IMR-90 (cell line): ENCODE data around the gene MEF2D. TPM values are rescaled to one million over a fixed set of nuclear protein-coding genes. Genes with fewer than 3 reads are reported as not detected.

Experiments
- ATAC-seq: fragments of 200-7000 bp; cut with Tn5 transposase; 2 replicates; pipeline ENCODE4 v1.9.1; 2020; ENCODE audit warnings: low read depth, mild to moderate bottlenecking, moderate library complexity
- BruUV-seq: library from RNA; stranded (reverse); fragments of 400-500 nt; replicated peaks from 2 replicates; lab custom pipeline; 2021; lab: Mats Ljungman, UMichigan
- CTCF ChIA-PET: fragments of 300-600 bp; formaldehyde crosslinking; extraction: SDS; loops from one replicate; lab custom pipeline; 2021; ENCODE audit warnings: antibody characterized with exemption; lab: Yijun Ruan, JAX
- POLR2A ChIA-PET: fragments of 300-600 bp; sonication (Branson Sonifier 250); formaldehyde crosslinking; loops from one replicate; lab custom pipeline; 2022; ENCODE audit warnings: antibody characterized with exemption; ENCODE audit not compliant: unreplicated experiment; lab: Charles Lee
- DNase-seq: peaks from one replicate; pipeline ENCODE4 v3.0.0; 2013
- H2AFZ ChIP-seq: replicated peaks from 2 replicates; pipeline ENCODE3; 2013; ENCODE audit warnings: low read length, mild to moderate bottlenecking; ENCODE audit not compliant: poor library complexity
- H2AK5ac ChIP-seq: 2 replicates; pipeline ENCODE4 v1.6.1; 2013; ENCODE audit warnings: low read depth, low read length, inconsistent platforms
- H2AK9ac ChIP-seq: replicated peaks from 2 replicates; pipeline ENCODE3; 2013; ENCODE audit warnings: mild to moderate bottlenecking, low read depth, low read length, moderate library complexity; ENCODE audit not compliant: poor library complexity
- H2BK120ac ChIP-seq: 2 replicates; pipeline ENCODE4 v1.6.1; 2013; ENCODE audit warnings: low read depth, low read length, inconsistent platforms
- H2BK15ac ChIP-seq: 3 replicates; pipeline ENCODE4 v1.6.1; 2013; ENCODE audit warnings: low read depth, low read length, inconsistent platforms
- H2BK20ac ChIP-seq: 2 replicates; pipeline ENCODE4 v1.6.1; 2013; ENCODE audit warnings: low read depth, mild to moderate bottlenecking, inconsistent platforms, low read length, moderate library complexity
- H2BK5ac ChIP-seq: 2 replicates; pipeline ENCODE4 v1.6.1; 2013; ENCODE audit warnings: mild to moderate bottlenecking, low read depth, low read length, inconsistent platforms; ENCODE audit not compliant: poor library complexity, severe bottlenecking
- H3K14ac ChIP-seq: replicated peaks from 2 replicates; pipeline ENCODE4 v1.6.1; 2013; ENCODE audit warnings: low read depth, low read length, inconsistent platforms
- H3K18ac ChIP-seq: 2 replicates; pipeline ENCODE4 v1.6.1; 2013; ENCODE audit warnings: low read depth, low read length, control low read depth
- H3K23ac ChIP-seq: 2 replicates; pipeline ENCODE4 v1.6.1; 2013; ENCODE audit warnings: low read depth, low read length, inconsistent platforms
- H3K27ac ChIP-seq: 2 replicates; pipeline ENCODE4 v1.5.1; 2013; ENCODE audit warnings: mild to moderate bottlenecking, control low read depth, low read length; ENCODE audit not compliant: insufficient read depth
- H3K27me3 ChIP-seq: 2 replicates; pipeline ENCODE4 v1.6.1; 2013; ENCODE audit warnings: low read length; ENCODE audit not compliant: control insufficient read depth, insufficient read depth
- H3K36me3 ChIP-seq: 2 replicates; pipeline ENCODE4 v1.6.1; 2013; ENCODE audit warnings: low read length, mixed read lengths; ENCODE audit not compliant: control insufficient read depth, insufficient read depth
- H3K4ac ChIP-seq: 2 replicates; pipeline ENCODE4 v1.6.1; 2013; ENCODE audit warnings: low read depth, low read length, inconsistent platforms
- H3K4me1 ChIP-seq: 2 replicates; pipeline ENCODE4 v1.6.1; 2013; ENCODE audit warnings: low read length, mixed read lengths; ENCODE audit not compliant: control insufficient read depth, insufficient read depth
- H3K4me2 ChIP-seq: 2 replicates; pipeline ENCODE4 v1.6.1; 2013; ENCODE audit warnings: low read depth, mild to moderate bottlenecking, control low read depth, low read length, moderate library complexity
- H3K4me3 ChIP-seq: 2 replicates; pipeline ENCODE4 v1.5.1; 2013; ENCODE audit warnings: low read depth, mild to moderate bottlenecking, control low read depth, low read length, moderate library complexity; ENCODE audit not compliant: insufficient read depth
- H3K56ac ChIP-seq: 2 replicates; pipeline ENCODE4 v1.6.1; 2013; ENCODE audit warnings: low read length, inconsistent platforms; ENCODE audit not compliant: insufficient read depth; ENCODE audit errors: extremely low read depth
- H3K79me1 ChIP-seq, 2 experiments: 2 replicates each; pipeline ENCODE4 v1.6.1; 2013; ENCODE audit warnings: low read length in 2 of 2, inconsistent platforms in 1 of 2, low read depth in 1 of 2
- H3K9ac ChIP-seq: 2 replicates; pipeline ENCODE4 v1.6.1; 2013; ENCODE audit warnings: low read depth, low read length, control low read depth
- H3K9me1 ChIP-seq: 2 replicates; pipeline ENCODE4 v1.6.1; 2013; ENCODE audit warnings: low read length, inconsistent platforms; ENCODE audit not compliant: insufficient read depth
- H3K9me3 ChIP-seq: 2 replicates; pipeline ENCODE4 v1.6.1; 2013; ENCODE audit warnings: low read length; ENCODE audit not compliant: control insufficient read depth, insufficient read depth
- H4K20me1 ChIP-seq: 2 replicates; pipeline ENCODE4 v1.6.1; 2013; ENCODE audit warnings: low read length, inconsistent platforms; ENCODE audit not compliant: insufficient read depth
- H4K5ac ChIP-seq: 2 replicates; pipeline ENCODE4 v1.6.1; 2013; ENCODE audit warnings: mild to moderate bottlenecking, low read depth, low read length, control low read depth
- H4K8ac ChIP-seq, 2 experiments: 2 replicates each; pipeline ENCODE4 v1.6.1; 2013; ENCODE audit warnings: low read depth in 2 of 2, low read length in 2 of 2, control low read depth in 1 of 2, inconsistent platforms in 1 of 2
- H4K91ac ChIP-seq: 2 replicates; pipeline ENCODE4 v1.6.1; 2013; ENCODE audit warnings: low read depth, low read length, inconsistent platforms; ENCODE audit not compliant: insufficient read depth
- MAZ ChIP-seq: IDR thresholded peaks from 2 replicates; pipeline ENCODE4 v1.6.1; 2012; ENCODE audit warnings: low read depth, mild to moderate bottlenecking, low read length, improper control_type of control experiment, moderate library complexity, borderline replicate concordance
- POLR2A ChIP-seq: IDR thresholded peaks from 2 replicates; pipeline ENCODE4 v1.6.1; 2012; ENCODE audit warnings: mild to moderate bottlenecking, low read depth, low read length
- RFX5 ChIP-seq: IDR thresholded peaks from 2 replicates; pipeline ENCODE4 v1.8.0; 2012; ENCODE audit warnings: low read depth, mild to moderate bottlenecking, low read length, moderate library complexity
- WGBS, 2 experiments: methylation state at CpG; one replicate each; pipeline versions ENCODE4 v1.1.5 to v1.1.7; 2013; ENCODE audit warnings: missing lambda C conversion rate in 2 of 2; ENCODE audit not compliant: insufficient read length in 1 of 2; ENCODE audit errors: extremely low coverage in 2 of 2; 5-methylcytosine and 5-hydroxymethylcytosine counted together
- dilution Hi-C: fragments of 300-500 bp; cut with HindIII; formaldehyde crosslinking; loops from one replicate; pipeline ENCODE4 v1.14.3; 2018; ENCODE audit warnings: low sequenced_read_pairs; ENCODE audit not compliant: unreplicated experiment
- in situ Hi-C: fragments of 300-500 bp; cut with MboI; formaldehyde crosslinking; loops from 3 replicates; pipeline ENCODE4 v1.14.3; 2019; ENCODE audit warnings: low sequenced_read_pairs, inconsistent platforms, mixed read lengths
- intact Hi-C: fragments of 100-400 bp; cut with micrococcal nuclease; formaldehyde crosslinking; loops from 2 replicates; pipeline ENCODE4 v1.10.0; 2022
- polyA plus RNA-seq, 3 experiments: library from polyadenylated mRNA; depleted of rRNA; stranded (reverse); fragments of >200 nt; gene quantifications; 2 replicates each; pipeline ENCODE4 v1.2.3, GENCODE V29; 2012; ENCODE audit warnings: low replicate concordance in 1 of 3
- total RNA-seq: library from RNA; depleted of rRNA; stranded (reverse); fragments of >200 nt; gene quantifications from 2 replicates; pipeline ENCODE4 v1.2.3, GENCODE V29; 2012

Gene MEF2D
- total and polyA plus RNA-seq, 2 of the 4 experiments (the other 2 are of a cell fraction) = 2.9 to 20.0 TPM

GRCh38 chr1:156464335-156464734 lies 36.2 kb downstream of the MEF2D start:
- no peak overlapping the region for H4K8ac ChIP-seq
- H3K4me3 ChIP-seq = no peak overlapping the region
- H2BK5ac ChIP-seq = no peak overlapping the region
- H3K14ac ChIP-seq = no peak overlapping the region
- peaks cover 28% of the 10 kb centered on the region for H3K9me1 ChIP-seq
- peaks cover 10% of the 10 kb centered on the region for H3K4me1 ChIP-seq
- no peak overlapping the region for H3K23ac ChIP-seq
- CTCF ChIA-PET = no interaction called here
- H2BK120ac ChIP-seq = no peak overlapping the region
- peaks cover 45% of the 10 kb centered on the region for H3K36me3 ChIP-seq
- H2BK15ac ChIP-seq = no peak overlapping the region
- in situ Hi-C loops = no loop called here
- ATAC-seq (no peak), DNase-seq (peak; percentile 34)
- TF ChIP-seq MAZ (no peak), POLR2A (0 out of 2 replicates have a peak, but pooled peaks have one; percentile 2), RFX5 (no peak)
- H3K79me1 ChIP-seq = peaks cover 19 to 41% of the 10 kb centered on the region in 2 experiments; a peak in 3 of 4 replicates
- dilution Hi-C loops = no loop called here
- intact Hi-C loops = no loop called here
- no peak overlapping the region for H2AK5ac ChIP-seq
- no peak overlapping the region for H2AFZ ChIP-seq
- POLR2A ChIA-PET = no interaction called here
- no peak overlapping the region for H3K27ac ChIP-seq
- H3K18ac ChIP-seq = no peak overlapping the region
- no TSS peak for BruUV-seq
- H2AK9ac ChIP-seq = no peak overlapping the region
- WGBS, 2 experiments = no CpG with 5 or more reads among the region's 3 CpGs
- peaks cover 23% of the 10 kb centered on the region for H4K20me1 ChIP-seq
- H2BK20ac ChIP-seq = no peak overlapping the region
- H3K27me3 ChIP-seq = no peaks in the 10 kb centered on the region
- no peak overlapping the region for H4K91ac ChIP-seq
- H3K56ac ChIP-seq = no peak overlapping the region
- H3K9me3 ChIP-seq = no peaks in the 10 kb centered on the region
- no peak overlapping the region for H3K4me2 ChIP-seq
- H3K9ac ChIP-seq = no peak overlapping the region
- H3K4ac ChIP-seq = no peak overlapping the region
- H4K5ac ChIP-seq = no peak overlapping the region
